ENCODE results near the gene ARSG.

- TF ChIP-seq CTCF (IDR thresholded peaks at IDR 0.05): no peak
- TF ChIP-seq POLR2A (IDR thresholded peaks at IDR 0.05): no peak
Measured at GRCh38 chr17:68461589-68461988, 170.3 kb downstream of the ARSG start.
